Bronchial epithelial cell (primary cell): Measurements from ENCODE around the gene AGTRAP. TPM values are rescaled to one million over a fixed set of nuclear protein-coding genes. Genes with fewer than 3 reads are reported as not detected.

ENCODE experiments used
- DNase-seq: peaks from one replicate; pipeline ENCODE4 v3.0.0-alpha.2; 2010; ENCODE audit warnings: low read depth
- FAIRE-seq: peaks from 2 replicates; lab custom pipeline; 2011; peaks lifted over from hg19 to GRCh38; lab: Jason Lieb, UNC
- H3K27me3 ChIP-seq: 2 replicates; pipeline ENCODE4 v1.5.1; 2011; ENCODE audit warnings: low read length; ENCODE audit not compliant: control insufficient read depth, insufficient read depth
- H3K36me3 ChIP-seq: 2 replicates; pipeline ENCODE4 v1.5.1; 2011; ENCODE audit warnings: low read length; ENCODE audit not compliant: control insufficient read depth, insufficient read depth
- H3K4me3 ChIP-seq: 2 replicates; pipeline ENCODE4 v1.5.1; 2011; ENCODE audit warnings: mild to moderate bottlenecking, low read depth, low read length, control low read depth
- total RNA-seq: library from RNA; depleted of rRNA; stranded (reverse); fragments of >200 nt; gene quantifications from 2 replicates; pipeline ENCODE4 v1.2.1, GENCODE V29; 2014
- TF ChIP-seq, protein P1 (sequence below): IDR thresholded peaks from 2 replicates; pipeline ENCODE4 v1.5.1; 2011; ENCODE audit warnings: mild to moderate bottlenecking, moderate library complexity, low read length, control low read depth, inconsistent platforms; ENCODE audit not compliant: insufficient read depth, severe bottlenecking

AGTRAP gene
- total RNA-seq, 1 donor from 2014 or later = 55.3 TPM

DNA sequence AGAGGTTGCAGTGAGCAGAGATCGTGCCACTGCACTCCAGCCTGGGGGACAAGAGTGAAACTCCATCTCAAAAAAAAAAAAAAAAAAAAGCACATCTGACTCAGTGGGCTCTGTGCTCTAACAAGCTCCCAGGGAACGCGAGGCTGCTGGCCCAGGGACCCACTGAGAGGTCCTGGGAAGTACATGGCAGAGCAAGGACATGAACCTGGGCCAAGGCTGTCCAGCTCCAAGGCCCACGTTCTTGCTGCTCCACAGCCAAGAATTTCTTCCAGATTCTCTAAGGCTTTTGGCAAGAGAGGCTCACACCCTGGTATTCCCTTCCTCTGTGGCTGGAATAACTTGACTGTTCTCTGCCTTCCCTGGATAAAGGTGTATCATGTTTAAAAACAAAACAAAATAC, 15.4 kb upstream of the AGTRAP start:
- FAIRE-seq (no peak), DNase-seq (no peak)
- Histone ChIP-seq H3K4me3 (no peak overlapping the region), H3K27me3 (no peaks in the 10 kb centered on the region), H3K36me3 (no peaks in the 10 kb centered on the region)
- TF ChIP-seq, protein P1, sequence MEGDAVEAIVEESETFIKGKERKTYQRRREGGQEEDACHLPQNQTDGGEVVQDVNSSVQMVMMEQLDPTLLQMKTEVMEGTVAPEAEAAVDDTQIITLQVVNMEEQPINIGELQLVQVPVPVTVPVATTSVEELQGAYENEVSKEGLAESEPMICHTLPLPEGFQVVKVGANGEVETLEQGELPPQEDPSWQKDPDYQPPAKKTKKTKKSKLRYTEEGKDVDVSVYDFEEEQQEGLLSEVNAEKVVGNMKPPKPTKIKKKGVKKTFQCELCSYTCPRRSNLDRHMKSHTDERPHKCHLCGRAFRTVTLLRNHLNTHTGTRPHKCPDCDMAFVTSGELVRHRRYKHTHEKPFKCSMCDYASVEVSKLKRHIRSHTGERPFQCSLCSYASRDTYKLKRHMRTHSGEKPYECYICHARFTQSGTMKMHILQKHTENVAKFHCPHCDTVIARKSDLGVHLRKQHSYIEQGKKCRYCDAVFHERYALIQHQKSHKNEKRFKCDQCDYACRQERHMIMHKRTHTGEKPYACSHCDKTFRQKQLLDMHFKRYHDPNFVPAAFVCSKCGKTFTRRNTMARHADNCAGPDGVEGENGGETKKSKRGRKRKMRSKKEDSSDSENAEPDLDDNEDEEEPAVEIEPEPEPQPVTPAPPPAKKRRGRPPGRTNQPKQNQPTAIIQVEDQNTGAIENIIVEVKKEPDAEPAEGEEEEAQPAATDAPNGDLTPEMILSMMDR = no peak

DNA sequence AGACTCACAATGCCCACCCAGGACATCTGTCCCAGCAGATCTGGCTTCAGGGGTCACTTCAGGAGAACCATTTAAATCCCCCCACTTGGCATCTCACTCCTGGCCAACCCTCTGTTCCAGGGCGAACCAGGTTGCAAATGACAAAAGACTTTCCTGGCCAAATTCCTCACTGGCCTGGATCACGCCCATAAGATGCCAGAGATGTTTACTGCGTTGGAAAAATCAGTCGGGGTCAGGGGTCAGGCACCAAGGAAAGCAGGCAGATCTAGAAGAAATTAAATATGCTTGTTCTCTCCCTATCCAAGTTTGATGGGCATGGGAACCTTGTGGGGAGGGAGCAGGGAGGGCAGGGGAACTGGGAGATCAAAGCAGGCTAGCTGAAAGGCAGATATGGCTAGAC, 14.6 kb upstream of the AGTRAP start:
- FAIRE-seq = no peak

DNA sequence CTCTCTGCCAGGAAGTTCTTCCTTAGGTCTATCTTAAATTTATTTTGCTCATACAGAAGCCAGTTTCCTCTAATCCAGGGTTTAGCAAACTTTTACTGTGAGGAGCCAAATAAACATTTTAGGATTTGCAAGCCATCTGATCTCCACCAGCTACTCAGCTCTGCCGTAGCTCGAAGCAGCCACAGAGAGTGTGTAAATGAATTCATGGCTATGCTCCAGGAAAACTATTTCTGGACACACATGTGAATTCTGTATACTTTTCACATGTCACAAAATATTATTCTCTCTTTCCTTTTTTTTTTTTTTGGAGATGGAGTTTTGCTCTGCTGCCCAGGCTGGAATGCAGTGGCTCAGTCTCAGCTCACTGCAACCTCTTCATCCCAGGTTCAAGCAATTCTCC, 13.4 kb upstream of the AGTRAP start:
- no peaks in the 10 kb centered on the region for H3K36me3 ChIP-seq
- no peaks in the 10 kb centered on the region for H3K27me3 ChIP-seq

More for the DNA sequence above, 14.6 kb upstream of the AGTRAP start:
- Histone ChIP-seq H3K36me3 (no peaks in the 10 kb centered on the region), H3K27me3 (no peaks in the 10 kb centered on the region), H3K4me3 (no peak overlapping the region)
- TF ChIP-seq, protein P1 = no peak
- no peak for DNase-seq

DNA sequence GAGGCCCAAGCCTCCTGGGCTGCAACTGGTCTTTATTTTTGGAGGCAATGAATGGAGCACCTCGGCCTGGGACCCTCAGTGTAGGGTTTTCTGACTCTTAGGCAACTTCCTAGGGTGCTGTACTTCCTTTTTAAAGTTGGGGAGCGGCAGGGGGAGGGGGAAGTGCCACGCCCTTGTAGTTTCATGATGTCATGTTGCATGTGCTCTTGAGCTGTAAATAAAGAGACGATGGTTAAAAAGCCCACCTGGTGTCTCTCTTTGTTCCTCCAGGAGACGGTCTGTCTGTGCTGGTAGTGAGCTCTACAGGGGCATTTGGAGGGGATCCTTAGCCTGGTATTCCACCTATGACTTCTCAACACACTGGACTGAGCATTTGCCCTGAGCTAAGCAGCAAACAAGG, 10.3 kb upstream of the AGTRAP start:
- TF ChIP-seq, protein P1 = no peak
- H3K36me3 ChIP-seq = no peaks in the 10 kb centered on the region
- no peak overlapping the region for H3K4me3 ChIP-seq
- H3K27me3 ChIP-seq = no peaks in the 10 kb centered on the region
- DNase-seq (no peak), FAIRE-seq (no peak)

More for the DNA sequence above, 13.4 kb upstream of the AGTRAP start:
- TF ChIP-seq, protein P1 = no peak
- no peak overlapping the region for H3K4me3 ChIP-seq
- DNase-seq (no peak), FAIRE-seq (no peak)

DNA sequence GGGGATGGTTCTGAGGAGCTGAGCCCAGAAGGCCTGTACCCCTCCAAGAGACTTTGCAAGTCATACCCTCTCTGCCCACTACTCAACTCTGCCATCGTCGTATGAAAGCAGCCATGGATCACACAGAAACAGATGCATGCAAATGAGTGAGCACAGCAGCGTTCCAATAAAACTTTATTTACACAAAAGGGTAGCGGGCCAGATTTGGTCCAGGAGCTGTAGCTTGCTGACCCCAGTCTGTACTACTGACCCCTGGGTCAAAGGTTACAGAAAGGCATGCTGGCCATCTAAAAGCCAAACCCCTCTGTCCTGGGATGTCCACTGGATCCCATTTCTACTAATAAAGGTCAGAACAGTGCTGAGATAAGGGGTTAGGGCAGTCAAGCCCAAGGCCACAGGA, 8.8 kb upstream of the AGTRAP start:
- no peaks in the 10 kb centered on the region for H3K27me3 ChIP-seq
- FAIRE-seq = peak; percentile 23
- TF ChIP-seq, protein P1 = no peak
- H3K4me3 ChIP-seq = no peak overlapping the region
- DNase-seq = no peak
- H3K36me3 ChIP-seq = no peaks in the 10 kb centered on the region

DNA sequence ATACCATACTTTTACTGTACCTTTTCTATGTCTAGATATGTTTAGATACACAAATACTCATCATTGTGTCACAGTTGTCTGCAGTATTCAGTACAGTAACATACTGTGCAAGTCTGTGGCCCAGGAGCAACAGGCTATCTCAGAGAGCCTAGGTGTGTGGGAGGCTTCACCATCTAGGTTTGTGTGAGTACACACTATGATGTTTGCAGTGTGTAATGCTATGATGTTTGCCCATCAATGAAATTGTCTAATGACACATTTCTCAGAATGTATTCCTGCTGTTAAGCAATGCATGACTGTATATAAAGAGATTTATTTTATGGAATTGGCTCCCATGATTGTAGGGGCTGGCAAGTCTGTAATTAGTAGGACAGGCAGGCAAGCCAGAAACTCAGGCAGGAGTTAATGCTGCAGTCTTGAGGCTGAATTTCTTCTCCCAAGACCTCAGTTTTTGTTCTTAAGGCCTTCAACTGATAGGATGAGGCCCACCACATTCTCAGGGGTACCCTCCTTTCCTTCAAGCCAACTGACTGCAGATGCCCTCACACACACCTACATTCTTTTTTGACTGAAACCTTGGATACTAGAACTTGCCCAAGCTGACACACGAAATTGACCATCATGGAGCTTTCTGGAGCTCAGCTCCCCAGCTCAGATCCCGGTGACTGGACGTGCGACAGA, 7.7 kb upstream of the AGTRAP start:
- Histone ChIP-seq H3K36me3 (no peaks in the 10 kb centered on the region), H3K4me3 (no peak overlapping the region), H3K27me3 (no peaks in the 10 kb centered on the region)
- FAIRE-seq (no peak), DNase-seq (peak; percentile 76)
- TF ChIP-seq, protein P1 = no peak
